NCI-H748 (cell line): ENCODE results near the gene ZNF69.
"Not testable (repeated sequence)": the region's sequence is repeated elsewhere in the genome, so short reads cannot be mapped to it uniquely, and the experiment has no call there.

ENCODE experiments used
- DNase-seq: peaks from one replicate; lab custom pipeline; 2025; ENCODE audit not compliant: unreplicated experiment; lab: John Stamatoyannopoulos, UW

ZNF69 gene

DNA sequence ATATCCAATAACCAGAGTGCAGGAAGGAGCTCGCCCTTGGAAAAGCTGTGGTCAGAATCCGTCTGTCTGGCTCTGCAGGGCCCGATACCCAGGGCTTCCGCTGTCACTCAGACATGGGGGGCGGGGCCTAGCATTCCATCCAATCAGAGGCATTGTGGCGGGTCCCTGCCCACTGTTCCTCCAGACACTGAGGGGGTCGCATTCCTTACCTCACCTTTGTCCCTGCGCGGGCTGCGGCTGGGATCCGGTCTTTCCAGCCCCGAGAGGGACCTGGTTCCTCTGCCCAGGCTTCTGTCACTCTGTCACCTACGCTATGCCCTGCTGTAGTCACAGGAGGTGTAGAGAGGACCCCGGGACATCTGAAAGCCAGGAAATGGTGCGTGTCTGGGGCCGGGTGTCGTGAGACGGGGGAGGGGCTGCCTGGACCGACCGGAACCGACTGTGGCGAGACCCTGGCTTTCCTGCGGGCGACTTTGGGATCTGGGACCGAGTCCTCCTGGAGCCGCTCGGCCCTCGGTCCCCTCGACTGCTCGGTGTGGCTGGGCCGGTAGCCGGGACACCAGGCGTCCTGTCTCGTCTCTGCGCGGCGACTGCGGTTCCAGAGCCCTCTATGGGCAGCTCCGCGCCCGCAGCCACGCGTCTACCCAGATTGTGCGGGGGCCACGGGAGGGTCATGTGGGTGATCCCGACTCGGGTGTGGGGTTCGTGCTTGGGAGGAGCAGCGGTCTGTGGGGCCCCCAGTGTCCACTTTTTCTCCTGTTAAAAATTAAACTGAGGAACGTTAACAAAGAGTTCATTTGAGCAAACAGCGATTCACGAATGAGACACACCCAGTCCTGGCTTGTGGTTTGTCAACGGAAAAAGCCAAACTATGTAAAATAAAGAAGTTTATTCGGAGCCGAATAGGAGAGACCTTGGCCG lies at the start of gene ZNF69:
Gene ZNF69 (plus strand): TSS at position 172 of the 921 bp plus-strand sequence. CDS start 142 bp downstream, at position 314.
- peak; percentile 63 for DNase-seq

DNA sequence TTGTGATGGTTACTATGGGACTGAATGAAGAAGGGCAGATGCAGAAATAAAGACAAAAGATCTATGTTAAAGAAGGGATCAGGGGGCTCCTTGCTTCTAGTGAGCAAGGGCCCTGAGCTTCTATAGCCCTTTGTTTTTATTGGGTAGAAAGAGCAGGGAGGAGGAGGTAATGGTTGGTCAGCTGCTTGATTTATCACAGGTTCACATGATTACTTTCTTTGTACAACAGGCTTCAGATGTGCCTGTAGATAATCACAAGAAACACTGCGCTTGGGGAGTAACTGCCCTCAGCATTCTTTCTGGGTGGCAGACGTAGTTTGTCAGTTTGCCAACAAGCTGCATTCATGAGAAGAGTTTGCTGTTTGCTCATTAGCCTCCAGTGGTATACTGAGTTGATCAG lies 43.9 kb upstream of the ZNF69 start:
- DNase-seq, result no peak

DNA sequence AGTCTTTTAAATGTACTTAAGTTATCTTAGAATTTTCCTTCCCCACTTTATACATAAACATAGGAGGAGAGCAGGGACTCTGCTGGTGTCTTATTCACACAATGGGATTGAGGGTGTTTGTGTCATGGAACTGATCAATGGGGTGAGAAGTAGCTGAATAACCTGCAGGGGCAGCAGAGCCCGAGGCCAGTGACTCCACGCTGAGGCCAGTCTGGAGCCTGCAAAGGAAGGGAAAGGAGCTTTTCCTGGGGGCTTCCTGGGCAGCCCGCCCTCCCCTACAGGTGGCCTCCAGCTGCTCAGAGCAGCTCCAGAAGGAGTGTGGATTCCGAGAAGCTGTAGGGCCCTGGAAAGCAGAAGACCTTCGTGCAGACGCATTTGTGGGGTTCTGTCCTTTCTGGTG lies 40.0 kb upstream of the ZNF69 start:
- not testable (repeated sequence) for DNase-seq

DNA sequence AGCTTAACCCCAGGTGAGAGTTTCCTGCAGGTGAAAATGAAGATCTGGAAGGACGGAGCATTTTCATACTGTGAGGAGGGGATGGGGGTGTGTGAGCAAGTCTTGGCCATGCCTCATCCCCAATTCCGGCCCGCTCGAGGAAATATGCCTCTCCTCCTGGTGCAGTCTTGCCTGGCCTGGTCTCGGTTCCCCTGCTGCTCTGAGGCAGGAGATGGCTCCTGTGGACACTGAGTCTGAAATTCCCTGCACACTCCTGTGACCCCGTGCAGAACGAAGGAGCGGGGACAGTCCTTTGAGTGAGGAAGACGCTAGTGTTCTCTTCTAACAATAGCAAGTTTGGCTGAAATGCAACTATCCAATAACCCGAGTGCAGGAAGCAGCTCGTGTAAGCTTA lies 39.4 kb upstream of the ZNF69 start:
- no peak for DNase-seq

DNA sequence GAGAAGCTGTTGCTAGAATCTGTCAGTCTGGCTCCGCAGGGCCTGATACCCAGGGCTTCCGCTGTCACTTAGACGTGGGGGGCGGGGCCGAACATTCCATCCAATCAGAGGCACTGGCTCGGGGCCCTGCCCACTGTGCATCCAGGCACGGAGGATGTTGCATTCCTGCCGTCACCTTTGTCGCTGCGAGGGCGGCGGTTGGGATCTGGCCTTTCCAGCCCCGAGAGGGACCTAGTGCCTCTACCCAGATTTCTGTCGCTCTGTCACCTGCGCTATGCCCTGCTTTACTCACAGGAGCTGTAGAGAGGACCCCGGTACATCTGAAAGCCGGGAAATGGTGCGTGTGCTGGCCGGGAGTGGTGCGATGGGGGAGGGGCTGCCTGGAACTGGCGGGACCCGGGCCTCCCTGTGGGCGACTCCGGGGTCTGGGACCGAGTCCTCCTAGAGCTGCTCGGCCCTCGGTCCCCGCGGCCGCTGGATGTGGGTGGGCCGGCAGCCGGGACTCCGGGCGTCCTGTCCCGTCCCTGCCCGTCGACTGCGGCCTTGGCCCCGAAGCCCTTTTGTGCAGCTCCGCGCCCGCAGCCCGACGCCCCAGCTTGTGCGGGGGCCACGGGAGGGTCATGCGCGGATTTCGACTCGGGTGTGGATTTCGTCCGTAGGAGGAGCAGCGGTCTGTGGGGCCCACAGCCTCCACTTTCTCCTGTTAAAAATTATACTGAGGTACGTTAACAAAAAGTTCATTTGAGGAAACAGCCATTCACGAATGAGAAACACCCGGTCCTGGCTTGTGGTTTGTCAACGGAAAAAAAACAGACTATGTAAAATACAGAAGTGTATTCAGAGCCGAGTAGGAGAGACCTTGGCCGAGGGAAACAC lies 38.8 kb upstream of the ZNF69 start, which contains the start of gene ZNF439:
Gene ZNF439 (plus strand): TSS at position 133 of the 876 bp plus-strand sequence. CDS start 142 bp downstream, at position 275.
- peak; percentile 88 for DNase-seq

DNA sequence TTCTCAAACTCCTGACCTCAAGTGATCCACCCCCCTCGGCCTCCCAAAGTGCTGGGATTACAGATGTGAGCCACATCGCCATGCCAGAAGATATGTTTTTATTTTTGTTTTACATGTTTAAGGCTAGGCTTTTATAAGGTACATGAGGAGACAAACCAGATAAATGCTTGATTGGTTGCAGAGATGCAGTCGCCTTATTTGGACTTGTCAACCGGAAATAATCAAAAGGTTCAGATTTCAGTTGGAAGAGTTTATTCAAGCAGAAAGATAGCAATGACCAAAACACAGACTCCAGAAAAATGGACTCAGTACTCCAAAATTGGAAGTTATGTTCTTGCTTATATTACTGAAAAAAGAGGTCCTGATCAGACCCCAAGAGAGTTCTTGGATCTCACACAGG lies 37.3 kb upstream of the ZNF69 start:
- not testable (repeated sequence) for DNase-seq

DNA sequence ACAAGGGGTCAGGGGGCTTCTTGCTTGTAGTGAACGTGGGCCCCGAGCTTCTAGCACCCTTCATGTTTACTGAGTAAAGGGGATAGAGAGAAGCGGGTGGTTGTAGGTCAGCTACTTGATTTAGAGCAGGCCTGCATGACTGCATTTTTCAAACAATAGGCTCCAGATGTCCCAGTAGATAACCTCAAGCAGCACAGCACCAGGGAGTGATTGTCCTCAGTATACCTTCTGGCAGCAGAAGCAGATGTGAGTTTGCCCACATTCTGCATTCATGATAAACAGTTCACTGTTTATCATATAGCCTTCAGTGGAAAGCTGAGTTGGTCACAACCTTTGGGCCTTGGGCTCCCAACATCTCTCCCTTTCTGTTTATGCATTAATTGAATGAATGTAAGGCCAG lies 34.2 kb upstream of the ZNF69 start:
- no peak for DNase-seq

DNA sequence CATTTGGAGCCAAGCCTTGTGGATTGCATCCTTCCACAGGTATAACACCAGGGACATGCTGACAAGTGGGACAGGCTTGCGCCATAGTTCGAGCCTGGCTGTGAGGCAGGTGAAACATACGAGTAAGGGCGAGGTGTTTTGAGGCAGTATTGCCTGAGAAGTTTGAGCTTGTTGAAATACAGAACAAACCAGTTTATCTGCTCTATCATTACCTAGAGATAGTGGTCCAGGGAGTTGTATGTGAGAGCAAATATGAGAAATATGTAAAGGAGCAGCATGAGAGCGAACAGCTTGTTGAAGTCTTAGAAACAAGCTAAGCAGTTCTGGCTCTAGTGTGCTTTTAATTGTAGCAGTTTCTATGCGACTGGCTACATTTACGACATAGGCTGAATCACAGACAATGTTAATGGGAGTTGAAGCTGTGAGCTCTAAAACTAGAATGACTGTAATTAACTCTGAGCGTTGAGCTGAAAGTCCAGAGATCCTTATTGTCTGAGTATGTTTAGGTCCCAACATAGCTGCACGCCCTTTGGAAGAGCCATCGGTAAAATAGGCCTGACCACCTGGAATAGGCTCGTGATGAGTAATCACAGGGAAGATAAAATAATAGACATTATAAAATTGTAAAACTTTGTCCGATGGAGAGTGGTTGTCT lies 30.9 kb upstream of the ZNF69 start:
- DNase-seq, result no peak

DNA sequence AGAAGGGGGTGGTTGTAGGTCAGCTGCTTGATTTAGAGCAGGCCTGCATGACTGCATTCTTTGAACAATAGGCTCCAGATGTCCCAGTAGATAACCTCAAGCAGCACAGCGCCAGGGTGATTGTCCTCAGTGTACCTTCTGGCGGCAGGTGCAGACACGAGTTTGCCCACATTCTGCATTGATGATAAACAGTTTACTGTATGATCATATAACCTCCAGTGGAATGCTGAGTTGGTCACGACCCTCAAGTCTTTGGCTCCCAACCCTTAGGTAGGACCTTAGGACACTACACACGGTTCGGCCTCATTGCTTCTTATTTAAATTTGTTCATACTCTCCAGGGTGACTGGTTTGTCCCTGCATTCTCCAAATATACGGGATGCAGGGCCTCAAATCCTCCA lies 26.9 kb upstream of the ZNF69 start:
- no peak for DNase-seq

DNA sequence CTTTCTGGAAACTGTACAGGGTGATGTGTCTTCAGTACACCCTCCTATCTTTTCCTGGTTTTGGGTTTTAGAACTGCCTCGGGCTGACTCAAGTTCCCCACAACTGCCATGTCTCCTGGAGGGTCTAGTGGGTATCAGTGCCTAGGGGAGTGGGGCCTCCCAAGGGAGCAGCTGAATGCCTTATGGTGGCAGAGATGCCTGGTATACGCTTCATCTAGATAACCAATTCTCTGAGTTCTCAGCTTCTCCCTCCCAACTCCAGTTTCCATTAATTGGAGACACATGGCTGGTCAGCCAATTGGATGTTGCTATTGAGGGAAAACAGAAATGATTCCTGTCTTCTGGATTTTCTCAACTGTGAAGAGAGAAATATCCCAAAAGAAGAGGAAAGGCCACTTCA lies 26.3 kb upstream of the ZNF69 start:
- no peak for DNase-seq

DNA sequence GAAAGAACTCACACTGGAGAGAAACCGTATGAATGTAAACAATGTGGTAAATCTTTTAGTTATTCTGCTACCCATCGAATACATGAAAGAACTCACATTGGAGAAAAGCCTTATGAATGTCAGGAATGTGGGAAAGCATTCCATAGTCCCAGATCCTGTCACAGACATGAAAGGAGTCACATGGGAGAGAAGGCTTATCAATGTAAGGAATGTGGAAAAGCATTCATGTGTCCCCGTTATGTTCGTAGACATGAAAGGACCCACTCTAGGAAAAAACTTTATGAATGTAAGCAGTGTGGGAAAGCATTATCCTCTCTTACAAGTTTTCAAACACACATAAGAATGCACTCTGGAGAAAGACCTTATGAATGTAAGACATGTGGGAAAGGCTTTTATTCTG lies 19.8 kb upstream of the ZNF69 start:
- not testable (repeated sequence) for DNase-seq

DNA sequence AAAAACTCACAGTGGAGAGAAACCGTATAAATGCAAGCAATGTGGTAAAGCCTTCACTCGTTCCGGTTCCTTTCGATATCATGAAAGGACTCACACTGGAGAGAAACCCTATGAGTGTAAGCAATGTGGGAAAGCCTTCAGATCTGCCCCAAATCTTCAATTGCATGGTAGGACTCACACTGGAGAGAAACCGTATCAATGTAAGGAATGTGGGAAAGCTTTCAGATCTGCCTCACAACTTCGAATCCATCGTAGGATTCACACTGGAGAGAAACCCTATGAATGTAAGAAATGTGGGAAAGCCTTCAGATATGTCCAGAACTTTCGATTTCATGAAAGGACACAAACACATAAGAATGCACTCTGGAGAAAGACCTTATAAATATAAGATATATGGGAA lies 19.4 kb upstream of the ZNF69 start:
- no peak for DNase-seq

DNA sequence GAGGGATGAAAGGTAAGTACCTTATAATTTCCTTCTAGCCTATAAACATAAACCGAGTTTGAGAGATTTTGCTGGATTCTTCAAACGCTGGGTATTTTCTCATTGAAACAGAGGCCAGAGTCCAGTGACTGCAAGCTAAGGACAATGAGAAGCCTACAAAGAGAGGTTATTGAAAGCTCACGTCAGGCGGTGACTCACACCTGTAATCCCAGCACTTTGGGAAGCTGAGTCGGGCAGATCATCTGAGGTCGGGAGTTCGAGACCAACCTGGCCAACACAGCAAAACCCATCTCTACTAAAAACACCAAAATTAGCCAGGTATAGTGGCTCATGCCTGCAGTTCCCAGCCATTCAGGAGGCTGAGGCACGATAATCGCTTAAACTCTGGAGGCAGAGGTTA lies 15.0 kb upstream of the ZNF69 start:
- no peak for DNase-seq

DNA sequence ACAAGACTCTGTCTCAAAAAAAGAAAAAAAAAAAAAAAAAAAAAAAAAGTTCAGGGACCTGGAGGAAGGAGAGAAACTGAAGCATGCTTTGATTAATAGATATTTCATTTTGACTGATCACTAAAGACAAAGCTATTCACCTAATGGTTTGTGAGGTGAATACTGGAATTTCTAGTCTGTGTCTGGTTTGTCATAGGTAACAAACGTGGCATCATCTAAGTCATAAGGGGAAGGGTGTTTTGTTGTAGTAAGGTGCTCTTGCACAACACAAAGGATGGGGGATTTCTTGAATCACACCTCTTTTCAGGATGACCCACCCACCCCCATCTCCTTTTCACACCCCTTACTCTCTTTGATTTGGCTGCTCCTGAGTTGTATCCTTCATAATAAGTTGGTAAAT lies 13.8 kb upstream of the ZNF69 start:
- DNase-seq, result no peak

DNA sequence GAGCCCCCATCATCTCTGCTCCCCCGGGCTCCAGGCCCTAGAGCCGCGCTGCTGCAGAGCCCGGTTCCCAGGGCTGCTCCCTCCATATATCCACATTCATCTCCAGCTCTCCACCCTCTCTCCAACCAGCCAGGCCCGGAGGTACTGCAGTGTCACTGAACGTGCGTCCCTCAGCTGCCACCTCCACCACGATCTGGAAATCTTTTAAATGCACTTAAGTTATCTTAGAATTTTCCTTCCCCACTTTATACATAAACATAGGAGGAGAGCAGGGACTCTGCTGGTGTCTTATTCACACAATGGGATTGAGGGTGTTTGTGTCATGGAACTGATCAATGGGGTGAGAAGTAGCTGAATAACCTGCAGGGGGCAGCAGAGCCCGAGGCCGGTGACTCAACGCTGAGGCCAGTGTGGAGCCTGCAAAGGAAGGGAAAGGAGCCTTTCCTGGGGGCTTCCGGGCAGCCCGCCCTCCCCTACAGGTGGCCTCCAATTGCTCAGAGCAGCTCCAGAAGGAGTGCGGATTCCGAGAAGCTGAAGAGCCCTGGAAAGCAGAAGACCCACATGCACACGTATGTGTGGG lies 7.8 kb upstream of the ZNF69 start:
- DNase-seq, result peak; percentile 36

DNA sequence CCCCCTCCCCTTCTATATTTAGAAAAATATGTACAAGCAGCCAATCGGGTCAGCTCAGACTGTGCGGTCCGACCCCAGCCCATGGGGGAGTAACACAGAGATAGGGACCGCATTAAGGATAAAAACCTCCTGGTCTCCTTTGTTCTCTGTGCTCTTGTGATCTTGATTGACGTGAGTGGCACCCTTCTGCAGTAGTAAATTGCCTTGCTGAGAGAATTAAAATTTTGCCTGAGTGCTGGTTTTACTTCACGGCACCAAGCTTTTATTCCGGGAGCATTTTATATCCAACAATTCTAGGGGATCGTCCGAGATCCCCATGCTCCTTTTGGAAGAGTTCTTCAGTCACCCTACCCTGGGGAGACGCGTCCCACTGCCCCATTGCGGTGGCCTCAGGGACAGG lies 7.0 kb upstream of the ZNF69 start:
- no peak for DNase-seq

DNA sequence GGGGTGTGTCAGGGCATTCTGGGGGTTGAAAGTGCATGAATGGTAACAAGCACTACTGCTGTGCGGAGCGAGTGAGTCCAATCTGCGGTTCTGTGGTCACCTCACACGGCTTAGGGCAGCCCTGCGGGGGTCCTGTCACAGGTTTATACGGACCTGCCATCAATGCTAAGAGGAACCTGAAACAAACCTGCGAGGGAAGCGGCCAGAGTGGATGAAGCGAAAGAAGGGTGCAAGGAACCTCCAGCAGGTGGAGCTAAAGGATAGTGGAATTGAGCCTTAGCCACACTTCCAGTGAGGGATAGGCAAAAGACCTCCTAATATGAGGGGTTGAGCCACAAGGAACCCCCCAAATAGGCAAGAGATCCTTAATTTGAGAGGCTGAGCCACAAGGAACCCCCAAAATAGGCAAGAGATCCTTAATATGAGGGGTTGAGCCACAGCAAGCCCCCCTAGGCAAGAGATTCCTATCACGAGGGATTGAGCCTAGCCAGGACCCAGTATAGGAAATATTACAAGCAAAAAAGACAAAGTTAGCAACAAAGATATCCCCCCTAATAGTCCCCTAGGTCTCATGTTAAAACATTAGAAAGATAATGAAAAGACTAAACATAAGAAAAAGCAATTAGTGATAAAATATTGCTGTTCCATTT lies 6.3 kb upstream of the ZNF69 start:
- DNase-seq, result peak; percentile 59

DNA sequence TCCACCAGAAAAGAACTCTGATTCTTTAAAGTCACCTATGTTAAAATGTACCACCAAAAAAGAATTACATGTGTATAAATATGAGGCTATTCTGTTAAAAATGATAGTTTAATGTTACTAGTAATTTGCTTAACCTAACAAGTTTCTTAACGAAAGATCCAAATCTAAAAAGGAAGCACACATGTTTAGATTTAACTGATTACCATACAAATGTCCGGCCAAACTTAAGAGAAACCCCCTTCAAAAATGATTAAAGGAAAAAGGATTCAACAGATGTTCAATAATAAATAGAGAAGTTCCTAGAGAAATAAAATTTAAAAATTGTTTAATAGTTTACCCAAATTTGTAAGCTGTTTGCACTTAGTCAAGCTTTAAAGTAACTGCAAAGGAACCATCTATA lies 5.0 kb upstream of the ZNF69 start:
- DNase-seq, result no peak

DNA sequence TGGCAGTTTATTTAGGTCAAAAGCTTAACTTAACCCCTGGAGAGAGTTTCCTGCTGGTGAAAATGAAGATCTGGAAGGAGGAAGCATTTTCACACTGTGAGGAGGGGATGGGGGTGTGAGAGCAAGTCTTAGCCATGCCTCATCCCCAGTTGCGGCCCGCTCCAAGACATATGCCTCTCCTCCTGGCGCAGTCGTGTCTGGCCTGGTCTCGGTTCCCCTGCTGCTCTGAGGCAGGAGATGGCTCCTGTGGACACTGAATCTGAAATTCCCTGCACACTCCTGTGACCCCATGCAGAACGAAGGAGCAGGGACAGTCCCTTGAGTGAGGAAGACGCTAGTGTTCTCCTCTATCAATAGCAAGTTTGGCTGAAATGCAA lies 360 bp upstream of the ZNF69 start:
- DNase-seq, result no peak

DNA sequence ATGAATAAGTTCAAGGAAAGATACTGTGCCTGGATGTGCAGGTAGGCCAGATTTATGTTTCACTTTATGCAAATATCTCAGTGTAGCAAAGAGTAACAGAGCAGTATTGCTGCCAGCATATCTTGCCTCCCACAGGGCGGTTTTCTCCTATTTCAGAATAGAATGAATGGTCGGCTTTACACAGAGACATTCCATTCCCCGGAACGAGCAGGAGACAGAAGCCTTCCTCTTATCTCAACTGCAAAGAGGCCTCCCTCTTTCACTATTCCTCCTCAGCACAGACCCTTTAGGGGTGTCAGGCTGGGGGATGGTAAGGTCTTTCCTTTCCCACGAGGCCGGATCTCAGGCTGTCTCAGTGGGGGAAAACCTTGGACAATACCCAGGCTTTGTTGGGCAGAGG lies 2.3 kb downstream of the ZNF69 start:
- DNase-seq, result not testable (repeated sequence)
